GM06990 (cell line): ENCODE measurements around the gene TMPRSS3.

ENCODE experiments used
- DNase-seq: peaks from one replicate; pipeline ENCODE4 v3.0.0-alpha.2; 2011; ENCODE audit not compliant: insufficient read length; ENCODE audit errors: extremely low read depth
- H3K27me3 ChIP-seq: replicated peaks from 2 replicates; pipeline ENCODE4 v1.6.0; 2011; ENCODE audit warnings: low read length; ENCODE audit not compliant: control insufficient read depth, insufficient read depth
- H3K36me3 ChIP-seq: 2 replicates; pipeline ENCODE4 v1.5.1; 2011; ENCODE audit warnings: low read length; ENCODE audit not compliant: control insufficient read depth, insufficient read depth
- H3K4me3 ChIP-seq: replicated peaks from 2 replicates; pipeline ENCODE4 v1.5.1; 2011; ENCODE audit warnings: low read depth, mild to moderate bottlenecking, control low read depth, low read length
- CTCF ChIP-seq: IDR thresholded peaks from 2 replicates; pipeline ENCODE4 v1.5.1; 2011; ENCODE audit warnings: low read length, control low read depth, mild to moderate bottlenecking, inconsistent platforms; ENCODE audit not compliant: insufficient read depth, poor library complexity, severe bottlenecking

The TMPRSS3 gene

DNA sequence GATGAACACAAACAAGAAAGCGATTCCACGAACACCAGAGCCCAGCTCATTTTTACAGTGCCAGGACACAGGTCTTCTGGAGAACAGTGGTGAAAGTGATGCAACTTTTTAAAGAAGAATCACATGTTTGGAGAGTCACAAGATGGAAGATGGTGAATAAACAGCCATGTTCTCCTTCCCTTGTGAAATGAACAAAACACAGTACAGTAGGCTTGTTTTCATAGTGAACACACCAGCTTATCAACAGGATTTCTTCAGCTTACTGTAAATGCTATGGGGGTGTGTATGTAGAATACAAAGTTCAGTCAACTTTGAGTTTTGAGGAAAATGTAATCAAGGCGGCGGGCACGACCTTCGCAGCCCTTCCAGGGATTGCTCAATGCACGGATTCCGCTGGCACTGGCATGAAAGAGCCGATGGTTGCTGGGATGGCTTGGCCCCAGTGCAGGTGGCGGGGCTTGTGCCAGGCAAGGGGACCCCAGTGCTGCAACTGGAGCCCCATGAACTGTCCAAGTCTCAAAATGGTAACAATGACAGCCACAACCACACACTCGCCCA is 9.7 kb downstream of the TMPRSS3 start:
- Histone ChIP-seq H3K36me3 (no peaks in the 10 kb centered on the region), H3K27me3 (no peaks in the 10 kb centered on the region), H3K4me3 (no peak overlapping the region)
- no peak for TF ChIP-seq CTCF
- no peak for DNase-seq

GRCh38 chr21:42385619-42386018 is 10.2 kb downstream of the TMPRSS3 start:
- Histone ChIP-seq H3K36me3 (no peaks in the 10 kb centered on the region), H3K4me3 (no peak overlapping the region), H3K27me3 (no peaks in the 10 kb centered on the region)
- DNase-seq: no peak
- no peak for TF ChIP-seq CTCF

DNA sequence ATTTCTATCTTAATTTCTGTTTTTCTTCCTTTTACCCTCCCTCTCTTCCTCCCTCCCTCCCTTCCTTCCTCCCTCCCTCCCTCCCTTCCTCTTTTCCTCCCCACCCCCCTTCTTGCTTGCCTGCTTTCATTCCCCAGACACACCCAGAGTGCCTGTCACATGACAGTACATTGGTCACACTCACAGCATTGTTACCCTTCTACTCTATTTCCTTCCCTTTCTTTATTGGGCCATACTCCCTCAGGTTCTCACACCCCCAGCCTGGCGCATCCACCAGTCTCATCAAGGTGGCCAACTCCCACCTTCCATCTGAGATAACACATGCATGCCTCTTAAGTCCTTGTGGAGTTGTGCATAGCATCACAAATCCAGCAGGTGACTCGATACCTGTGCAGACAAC is 10.9 kb downstream of the TMPRSS3 start:
- DNase-seq: no peak
- TF ChIP-seq CTCF: no peak
- Histone ChIP-seq H3K27me3 (no peaks in the 10 kb centered on the region), H3K36me3 (no peaks in the 10 kb centered on the region), H3K4me3 (no peak overlapping the region)

DNA sequence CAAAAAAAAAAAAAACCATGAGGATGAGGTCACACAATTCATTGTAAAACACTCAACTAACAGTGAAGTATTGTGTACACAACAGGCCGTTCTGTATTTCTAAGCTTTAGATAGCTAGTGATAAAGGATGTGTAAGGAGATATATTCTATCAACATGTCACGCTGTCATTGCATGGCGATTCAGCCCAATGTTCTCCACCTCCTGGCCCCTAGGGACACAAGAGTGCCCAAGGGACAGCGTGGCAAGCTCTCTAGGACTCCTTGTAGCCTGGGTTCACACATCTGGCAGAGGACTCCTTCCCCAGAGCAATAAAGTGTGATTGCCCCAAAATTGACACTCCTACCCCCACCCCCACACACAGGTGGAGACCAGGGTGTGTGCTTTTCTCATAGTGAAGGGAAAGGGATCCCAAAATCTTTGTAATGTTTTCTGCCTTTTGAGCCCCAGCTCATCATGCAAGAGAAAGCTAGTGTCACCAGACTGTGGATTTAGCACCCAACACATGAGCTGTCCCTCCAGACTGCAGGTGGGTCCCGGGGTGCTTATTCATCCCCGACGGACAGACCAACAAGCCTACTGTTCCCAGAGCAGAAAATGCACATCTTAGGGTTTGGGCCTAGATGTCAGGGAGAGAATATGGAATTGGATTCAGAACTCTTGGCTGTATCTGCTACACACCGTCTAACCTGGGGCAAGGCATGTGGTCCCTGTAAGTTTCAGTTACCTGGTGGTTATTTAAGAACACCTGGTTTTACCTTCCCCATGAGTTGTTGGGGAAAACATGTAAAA is 11.5 kb downstream of the TMPRSS3 start:
- TF ChIP-seq CTCF: no peak
- Histone ChIP-seq H3K27me3 (no peaks in the 10 kb centered on the region), H3K4me3 (no peak overlapping the region), H3K36me3 (no peaks in the 10 kb centered on the region)
- no peak for DNase-seq

- Histone ChIP-seq H3K36me3 (no peaks in the 10 kb centered on the region), H3K27me3 (no peaks in the 10 kb centered on the region), H3K4me3 (no peak overlapping the region)
- no peak for TF ChIP-seq CTCF
- no peak for DNase-seq
Measured at GRCh38 chr21:42383331-42383730, 12.5 kb downstream of the TMPRSS3 start.

GRCh38 chr21:42382915-42383314 is 12.9 kb downstream of the TMPRSS3 start:
- Histone ChIP-seq H3K4me3 (no peak overlapping the region), H3K36me3 (no peaks in the 10 kb centered on the region), H3K27me3 (no peaks in the 10 kb centered on the region)
- no peak for TF ChIP-seq CTCF
- no peak for DNase-seq
